Panc1 (cell line): Measurements from ENCODE around the gene TBCD. TPM values are rescaled to one million over a fixed set of nuclear protein-coding genes. Genes with fewer than 3 reads are reported as not detected.

Experiments
- ATAC-seq: fragments of 200-7000 bp; cut with Tn5 transposase; 2 replicates; pipeline ENCODE4 v1.9.1; 2020; ENCODE audit warnings: mild to moderate bottlenecking, moderate library complexity
- BruUV-seq: library from RNA; stranded (reverse); fragments of 400-500 nt; replicated peaks from 2 replicates; lab custom pipeline; 2021; lab: Mats Ljungman, UMichigan
- CTCF ChIA-PET: fragments of 300-600 bp; sonication (Branson Sonifier 250); formaldehyde crosslinking; loops from one replicate; lab custom pipeline; 2022; ENCODE audit warnings: antibody characterized with exemption; lab: Charles Lee
- POLR2A ChIA-PET: fragments of 300-600 bp; sonication (Branson Sonifier 250); formaldehyde crosslinking; loops from one replicate; lab custom pipeline; 2022; ENCODE audit warnings: antibody characterized with exemption; lab: Charles Lee
- DNase-seq: peaks from one replicate; pipeline ENCODE4 v3.0.0-alpha.2; 2010; ENCODE audit warnings: low read depth, low spot score
- H3K27ac ChIP-seq: 2 replicates; pipeline ENCODE4 v1.5.1; 2011; ENCODE audit warnings: mild to moderate bottlenecking, low read length, inconsistent platforms
- H3K27me3 ChIP-seq: fragments of 200-500 bp; sonication (Bioruptor generic); 2 replicates; pipeline ENCODE4 v1.6.0; 2014; ENCODE audit warnings: low read length, inconsistent platforms; ENCODE audit not compliant: control insufficient read depth, insufficient read depth
- H3K36me3 ChIP-seq: fragments of 200-500 bp; sonication (Bioruptor generic); 2 replicates; pipeline ENCODE4 v1.5.1; 2014; ENCODE audit warnings: inconsistent platforms, mild to moderate bottlenecking, low read length, moderate library complexity; ENCODE audit not compliant: control insufficient read depth, insufficient read depth
- H3K4me1 ChIP-seq: 2 replicates; pipeline ENCODE4 v1.5.1; 2011; ENCODE audit warnings: inconsistent platforms, mild to moderate bottlenecking, low read length, moderate library complexity; ENCODE audit not compliant: control insufficient read depth, insufficient read depth
- H3K4me3 ChIP-seq, 2 experiments: 2 replicates each; pipeline ENCODE4 v1.5.1; 2011 to 2012; ENCODE audit warnings: low read depth in 2 of 2, low read length in 2 of 2, mild to moderate bottlenecking in 2 of 2, inconsistent platforms in 1 of 2, moderate library complexity in 1 of 2
- H3K9me3 ChIP-seq: fragments of 200-500 bp; sonication (Bioruptor generic); 2 replicates; pipeline ENCODE4 v1.5.1; 2014; ENCODE audit warnings: low read depth, mild to moderate bottlenecking, inconsistent platforms, low read length, moderate library complexity; ENCODE audit not compliant: control insufficient read depth, insufficient read depth
- CTCF ChIP-seq: fragments of 450-650 bp; IDR thresholded peaks from 2 replicates; pipeline ENCODE4 v1.5.1; 2017; ENCODE audit warnings: mild to moderate bottlenecking
- POLR2AphosphoS5 ChIP-seq: IDR thresholded peaks from 2 replicates; pipeline ENCODE4 v1.6.1; 2012; ENCODE audit warnings: mild to moderate bottlenecking, low read depth, low read length, moderate library complexity
- REST ChIP-seq, 2 experiments: IDR thresholded peaks; 2 replicates each; pipeline ENCODE4 v1.6.1; 2011 to 2012; ENCODE audit warnings: low read depth in 2 of 2, control low read depth in 1 of 2, low read length in 1 of 2, mild to moderate bottlenecking in 1 of 2, moderate library complexity in 1 of 2; ENCODE audit not compliant: insufficient read depth in 1 of 2
- SIN3A ChIP-seq: IDR thresholded peaks from 2 replicates; pipeline ENCODE4 v1.6.1; 2012; ENCODE audit warnings: low read depth, mild to moderate bottlenecking, low read length, moderate library complexity, borderline replicate concordance; ENCODE audit not compliant: insufficient read depth
- TCF7L2 ChIP-seq: IDR thresholded peaks from 2 replicates; pipeline ENCODE4 v1.6.1; 2011; ENCODE audit warnings: mild to moderate bottlenecking, low read depth, low read length, inconsistent platforms
- in situ Hi-C: cut with HindIII; loops from 2 replicates; pipeline ENCODE4 v1.10.0; 2016; ENCODE audit warnings: low sequenced_read_pairs, low pct_unique_long_range_greater_than_20kb
- intact Hi-C: fragments of 100-400 bp; cut with micrococcal nuclease; formaldehyde crosslinking; loops from one replicate; pipeline ENCODE4 v1.10.0; 2022; ENCODE audit not compliant: unreplicated experiment
- total RNA-seq: library from RNA; stranded (reverse); gene quantifications from one replicate; pipeline ENCODE4 v1.2.1, GENCODE V29; 2021; ENCODE audit not compliant: unreplicated experiment

TBCD gene
- total RNA-seq, 1 experiment from 2014 or later, result 186 TPM

GRCh38 chr17:82789051-82789592 lies 37.3 kb downstream of the TBCD start:
- DNase-seq (no peak), ATAC-seq (no peak)
- POLR2A ChIA-PET, result no interaction called here
- TF ChIP-seq POLR2AphosphoS5 (no peak), CTCF (no peak), SIN3A (no peak), TCF7L2 (no peak), REST (IDR thresholded peaks at IDR 0.05; ENCODE audit: insufficient read depth in 1 of 2, low read depth in 2 of 2, low read length in 1 of 2) (no peak)
- Histone ChIP-seq H3K4me3 (no peak overlapping the region), H3K9me3 (no peaks in the 10 kb centered on the region), H3K27me3 (no peaks in the 10 kb centered on the region), H3K4me1 (no peaks in the 10 kb centered on the region), H3K36me3 (peaks cover 4% of the 10 kb centered on the region; the same call in 1 of the 2 replicates), H3K27ac (no peak overlapping the region)
- in situ Hi-C loops, result no loop called here
- intact Hi-C loops, result no loop called here
- no TSS peak for BruUV-seq
- CTCF ChIA-PET, result interaction anchor here (0.6 kb wide), 1 partner anchor 35 kb away, joined by 4 read pairs; no protein-coding TSS in a partner anchor

- POLR2A ChIA-PET, result no interaction called here
- no peaks in the 10 kb centered on the region for H3K36me3 ChIP-seq
- ATAC-seq (no peak), DNase-seq (no peak)
- TF ChIP-seq POLR2AphosphoS5 (no peak), TCF7L2 (no peak), SIN3A (no peak), CTCF (no peak), REST (IDR thresholded peaks at IDR 0.05; ENCODE audit: insufficient read depth in 1 of 2, low read depth in 2 of 2, low read length in 1 of 2) (no peak)
- H3K9me3 ChIP-seq, result no peaks in the 10 kb centered on the region
- H3K4me3 ChIP-seq, result no peak overlapping the region
- no peaks in the 10 kb centered on the region for H3K4me1 ChIP-seq
- BruUV-seq, result no TSS peak
- in situ Hi-C loops, result no loop called here
- CTCF ChIA-PET, result interaction anchor here (0.6 kb wide), 1 partner anchor 36 kb away, joined by 4 read pairs; no protein-coding TSS in a partner anchor
- no peak overlapping the region for H3K27ac ChIP-seq
- H3K27me3 ChIP-seq, result no peaks in the 10 kb centered on the region
- intact Hi-C loops, result no loop called here
Observed at GRCh38 chr17:82789806-82790205, 37.9 kb downstream of the TBCD start.
